DND-41 (cell line): ENCODE measurements around the gene GPC3.

ENCODE experiments used
- ATAC-seq: fragments of 200-7000 bp; cut with Tn5 transposase; 3 replicates; pipeline ENCODE4 v1.9.1; 2021; ENCODE audit warnings: low read depth; ENCODE audit not compliant: insufficient read depth
- DNase-seq: peaks from one replicate; pipeline ENCODE4 v3.0.0-alpha.2; 2020
- H2AFZ ChIP-seq: 2 replicates; pipeline ENCODE4 v1.6.0; 2012; ENCODE audit warnings: low read depth, low read length
- H3K27ac ChIP-seq: 2 replicates; pipeline ENCODE4 v1.5.1; 2012; ENCODE audit warnings: low read length, inconsistent platforms
- H3K27me3 ChIP-seq: fragments of 200-600 bp; sonication (generic); 2 replicates; pipeline ENCODE4 v1.6.0; 2012; ENCODE audit warnings: low read length, mild to moderate bottlenecking, inconsistent platforms; ENCODE audit not compliant: insufficient read depth, poor library complexity
- H3K36me3 ChIP-seq: 2 replicates; pipeline ENCODE4 v1.5.1; 2012; ENCODE audit warnings: low read length, inconsistent platforms; ENCODE audit not compliant: insufficient read depth
- H3K4me1 ChIP-seq: 2 replicates; pipeline ENCODE4 v1.5.1; 2012; ENCODE audit warnings: mild to moderate bottlenecking, low read length; ENCODE audit not compliant: insufficient read depth
- H3K4me2 ChIP-seq: 2 replicates; pipeline ENCODE4 v1.6.0; 2012; ENCODE audit warnings: mild to moderate bottlenecking, moderate library complexity, low read length, inconsistent platforms; ENCODE audit not compliant: insufficient read depth
- H3K4me3 ChIP-seq, 2 experiments: fragments of 200-600 bp in 1 of 2; shearing (Covaris generic) in 1 of 2; 2 replicates each; pipeline ENCODE4 v1.5.1; 2012 to 2016; ENCODE audit warnings: inconsistent platforms in 2 of 2, low read length in 2 of 2, mild to moderate bottlenecking in 2 of 2, low read depth in 1 of 2, moderate library complexity in 1 of 2
- H3K79me2 ChIP-seq: 2 replicates; pipeline ENCODE4 v1.6.0; 2012; ENCODE audit warnings: low read length, inconsistent platforms; ENCODE audit not compliant: insufficient read depth
- H3K9ac ChIP-seq: 2 replicates; pipeline ENCODE4 v1.6.0; 2012; ENCODE audit warnings: low read depth, mild to moderate bottlenecking, inconsistent platforms, low read length, moderate library complexity
- H3K9me3 ChIP-seq: 2 replicates; pipeline ENCODE4 v1.5.1; 2012; ENCODE audit warnings: low read length, moderate library complexity, mild to moderate bottlenecking, inconsistent platforms; ENCODE audit not compliant: insufficient read depth, severe bottlenecking
- H4K20me1 ChIP-seq: 2 replicates; pipeline ENCODE4 v1.6.0; 2012; ENCODE audit warnings: low read length; ENCODE audit not compliant: insufficient read depth
- CTCF ChIP-seq: IDR thresholded peaks from 2 replicates; pipeline ENCODE4 v1.5.1; 2012; ENCODE audit warnings: borderline replicate concordance, low read length, moderate library complexity, mild to moderate bottlenecking; ENCODE audit not compliant: poor library complexity, severe bottlenecking; ENCODE audit errors: extremely low read depth
- EZH2 ChIP-seq: IDR thresholded peaks from 3 replicates; pipeline ENCODE4 v1.6.1; 2012; ENCODE audit warnings: borderline replicate concordance, low read depth, mild to moderate bottlenecking, moderate library complexity, low read length, inconsistent platforms; ENCODE audit not compliant: severe bottlenecking

Gene GPC3

GRCh38 chrX:133660281-133660680, 325.1 kb downstream of the GPC3 start:
- Histone ChIP-seq H3K27me3 (no peaks in the 10 kb centered on the region), H3K79me2 (no peaks in the 10 kb centered on the region), H4K20me1 (no peaks in the 10 kb centered on the region), H3K27ac (no peak overlapping the region), H2AFZ (no peak overlapping the region), H3K4me1 (no peaks in the 10 kb centered on the region), H3K9me3 (no peaks in the 10 kb centered on the region), H3K4me3 (no peak overlapping the region), H3K9ac (no peak overlapping the region), H3K36me3 (no peaks in the 10 kb centered on the region), H3K4me2 (no peak overlapping the region)
- no peak for DNase-seq
- TF ChIP-seq EZH2, result no peak
- no peak for TF ChIP-seq CTCF
- ATAC-seq, result no peak

- H3K4me1 ChIP-seq, result no peaks in the 10 kb centered on the region
- ATAC-seq (no peak), DNase-seq (no peak)
- H3K79me2 ChIP-seq, result no peaks in the 10 kb centered on the region
- H3K27me3 ChIP-seq, result no peaks in the 10 kb centered on the region
- H3K4me2 ChIP-seq, result no peak overlapping the region
- H2AFZ ChIP-seq, result no peak overlapping the region
- H3K9ac ChIP-seq, result no peak overlapping the region
- TF ChIP-seq EZH2, result no peak
- TF ChIP-seq CTCF, result no peak
- H3K4me3 ChIP-seq, result no peak overlapping the region
- no peak overlapping the region for H3K27ac ChIP-seq
- no peaks in the 10 kb centered on the region for H4K20me1 ChIP-seq
- H3K9me3 ChIP-seq, result no peaks in the 10 kb centered on the region
- H3K36me3 ChIP-seq, result no peaks in the 10 kb centered on the region
Measured at GRCh38 chrX:133658293-133658911, 327.0 kb downstream of the GPC3 start.

GRCh38 chrX:133655275-133656265, 329.8 kb downstream of the GPC3 start:
- no peak overlapping the region for H3K4me2 ChIP-seq
- no peaks in the 10 kb centered on the region for H3K9me3 ChIP-seq
- ATAC-seq, result no peak
- no peak overlapping the region for H3K9ac ChIP-seq
- H3K27ac ChIP-seq, result no peak overlapping the region
- no peaks in the 10 kb centered on the region for H3K4me1 ChIP-seq
- no peak for DNase-seq
- no peaks in the 10 kb centered on the region for H3K27me3 ChIP-seq
- no peak overlapping the region for H3K4me3 ChIP-seq
- TF ChIP-seq CTCF (no peak), EZH2 (no peak)
- H4K20me1 ChIP-seq, result no peaks in the 10 kb centered on the region
- H2AFZ ChIP-seq, result no peak overlapping the region
- no peaks in the 10 kb centered on the region for H3K79me2 ChIP-seq
- no peaks in the 10 kb centered on the region for H3K36me3 ChIP-seq
